Body of pancreas (tissue), 4 donors: Measurements from ENCODE around the gene PCDHA10.
"Not testable (repeated sequence)": the region's sequence is repeated elsewhere in the genome, so short reads cannot be mapped to it uniquely, and the experiment has no call there.

ENCODE experiments used
- POLR2A ChIP-seq, 3 donors: fragments of 450-650 bp; IDR thresholded peaks; one replicate each; pipeline ENCODE4 v1.6.1; 2016; ENCODE audit warnings: antibody characterized with exemption in 3 of 3, mild to moderate bottlenecking in 2 of 3
- TF ChIP-seq, protein P1 (sequence below), 7 experiments: fragments of 450-650 bp in 4 of 7; fragments of 200-600 bp in 3 of 7; sonication (generic) in 3 of 7; IDR thresholded peaks; one replicate each; pipeline ENCODE4 v1.5.1; 2016 to 2019; ENCODE audit warnings: antibody characterized with exemption in 7 of 7

DNA sequence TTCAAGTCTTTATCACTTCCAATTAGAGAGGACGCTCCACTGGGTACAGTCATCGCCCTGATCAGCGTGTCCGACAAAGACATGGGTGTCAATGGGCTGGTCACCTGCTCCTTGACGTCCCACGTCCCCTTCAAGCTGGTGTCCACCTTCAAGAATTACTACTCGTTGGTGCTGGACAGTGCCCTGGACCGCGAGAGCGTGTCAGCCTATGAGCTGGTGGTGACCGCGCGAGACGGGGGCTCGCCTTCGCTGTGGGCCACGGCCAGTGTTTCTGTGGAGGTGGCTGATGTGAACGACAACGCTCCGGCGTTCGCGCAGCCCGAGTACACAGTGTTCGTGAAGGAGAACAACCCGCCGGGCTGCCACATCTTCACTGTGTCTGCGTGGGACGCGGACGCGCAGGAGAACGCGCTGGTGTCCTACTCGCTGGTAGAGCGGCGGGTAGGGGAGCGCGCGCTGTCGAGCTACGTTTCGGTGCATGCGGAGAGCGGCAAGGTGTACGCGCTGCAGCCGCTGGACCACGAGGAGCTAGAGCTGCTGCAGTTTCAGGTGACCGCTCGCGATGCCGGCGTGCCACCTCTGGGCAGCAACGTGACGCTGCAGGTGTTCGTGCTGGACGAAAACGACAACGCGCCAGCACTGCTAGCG lies 47.3 kb upstream of the PCDHA10 start:
- TF ChIP-seq, protein P1, sequence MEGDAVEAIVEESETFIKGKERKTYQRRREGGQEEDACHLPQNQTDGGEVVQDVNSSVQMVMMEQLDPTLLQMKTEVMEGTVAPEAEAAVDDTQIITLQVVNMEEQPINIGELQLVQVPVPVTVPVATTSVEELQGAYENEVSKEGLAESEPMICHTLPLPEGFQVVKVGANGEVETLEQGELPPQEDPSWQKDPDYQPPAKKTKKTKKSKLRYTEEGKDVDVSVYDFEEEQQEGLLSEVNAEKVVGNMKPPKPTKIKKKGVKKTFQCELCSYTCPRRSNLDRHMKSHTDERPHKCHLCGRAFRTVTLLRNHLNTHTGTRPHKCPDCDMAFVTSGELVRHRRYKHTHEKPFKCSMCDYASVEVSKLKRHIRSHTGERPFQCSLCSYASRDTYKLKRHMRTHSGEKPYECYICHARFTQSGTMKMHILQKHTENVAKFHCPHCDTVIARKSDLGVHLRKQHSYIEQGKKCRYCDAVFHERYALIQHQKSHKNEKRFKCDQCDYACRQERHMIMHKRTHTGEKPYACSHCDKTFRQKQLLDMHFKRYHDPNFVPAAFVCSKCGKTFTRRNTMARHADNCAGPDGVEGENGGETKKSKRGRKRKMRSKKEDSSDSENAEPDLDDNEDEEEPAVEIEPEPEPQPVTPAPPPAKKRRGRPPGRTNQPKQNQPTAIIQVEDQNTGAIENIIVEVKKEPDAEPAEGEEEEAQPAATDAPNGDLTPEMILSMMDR (IDR thresholded peaks at IDR 0.05): not testable (repeated sequence)
- TF ChIP-seq POLR2A (IDR thresholded peaks at IDR 0.05): not testable (repeated sequence)
